IMR-90 (cell line): ENCODE results near the gene MFN1.

ENCODE experiments used
- BHLHE40 ChIP-seq: fragments of 150-350 bp; IDR thresholded peaks from 2 replicates; pipeline ENCODE4 v1.6.1; 2016; ENCODE audit warnings: mild to moderate bottlenecking, low read depth, low read length
- CTCF ChIP-seq: conservative IDR thresholded peaks from 2 replicates; pipeline ENCODE4 v1.5.1; 2012; ENCODE audit warnings: mild to moderate bottlenecking, low read depth, low read length, improper control_type of control experiment
- MAFK ChIP-seq: IDR thresholded peaks from 2 replicates; pipeline ENCODE4 v1.6.1; 2012; ENCODE audit warnings: low read depth, low read length, improper control_type of control experiment
- MXI1 ChIP-seq: IDR thresholded peaks from 2 replicates; pipeline ENCODE4 v1.6.1; 2012; ENCODE audit warnings: low read depth, mild to moderate bottlenecking, low read length, moderate library complexity, borderline replicate concordance
- NFE2L2 ChIP-seq: fragments of 150-350 bp; IDR thresholded peaks from 2 replicates; pipeline ENCODE4 v1.6.1; 2016; ENCODE audit warnings: low read depth, mild to moderate bottlenecking, low read length
- POLR2A ChIP-seq: IDR thresholded peaks from 2 replicates; pipeline ENCODE4 v1.6.1; 2012; ENCODE audit warnings: mild to moderate bottlenecking, low read depth, low read length
- RAD21 ChIP-seq: IDR thresholded peaks from 2 replicates; pipeline ENCODE4 v1.6.1; 2012; ENCODE audit warnings: low read length, improper control_type of control experiment
- RFX5 ChIP-seq: IDR thresholded peaks from 2 replicates; pipeline ENCODE4 v1.8.0; 2012; ENCODE audit warnings: low read depth, mild to moderate bottlenecking, low read length, moderate library complexity
- USF2 ChIP-seq: fragments of 150-350 bp; IDR thresholded peaks from 2 replicates; pipeline ENCODE4 v1.6.1; 2017; ENCODE audit warnings: mild to moderate bottlenecking, antibody characterized with exemption, low read length, low read depth

DNA sequence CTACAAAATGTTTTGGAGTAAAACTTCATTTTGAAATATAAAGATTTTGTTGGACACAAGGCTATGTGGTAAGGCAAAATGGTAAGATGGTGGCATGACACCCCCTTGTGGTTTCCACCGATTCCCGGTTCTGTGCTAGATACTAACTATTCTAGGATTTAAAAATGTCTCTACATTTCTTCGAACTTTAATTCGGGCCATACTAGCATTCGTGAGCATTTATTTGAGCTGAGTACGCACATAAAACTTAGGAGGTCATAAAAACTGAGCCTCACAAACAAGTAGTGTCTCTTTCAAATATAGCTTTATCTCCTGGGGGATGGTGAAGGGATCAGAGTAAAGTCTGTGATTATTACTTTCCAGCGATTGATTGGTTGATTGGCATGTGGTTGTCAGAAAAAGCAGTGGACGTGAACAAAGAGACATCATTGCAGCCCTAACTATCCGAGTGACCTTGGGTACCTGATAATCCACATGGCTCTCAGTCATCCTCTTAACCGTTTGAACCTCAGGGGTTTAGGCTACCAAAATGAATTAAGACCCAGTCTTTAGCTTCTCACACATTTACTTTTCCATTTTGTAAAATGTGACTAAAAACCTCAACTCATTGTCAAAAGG lies 25.7 kb upstream of the MFN1 start:
- TF ChIP-seq CTCF (peak; percentile 71), POLR2A (no peak), MXI1 (no peak), USF2 (no peak), RFX5 (no peak), RAD21 (peak; percentile 70), NFE2L2 (no peak), MAFK (no peak), BHLHE40 (no peak)
